HG02981 (cell line): ENCODE results near the gene GRK3.
A peak's percentile ranks its signal among the peaks of the same experiment; 100 is the strongest.
"Not testable (repeated sequence)": the region's sequence is repeated elsewhere in the genome, so short reads cannot be mapped to it uniquely, and the experiment has no call there.

Experiments
- ATAC-seq: cut with Tn5 transposase; IDR thresholded peaks from one replicate; pipeline ENCODE4 v1.9.1; 2021; ENCODE audit warnings: mild to moderate bottlenecking, moderate library complexity; ENCODE audit not compliant: unreplicated experiment

Gene GRK3

GRCh38 chr22:25564320-25564978, at the start of gene GRK3:
Gene GRK3, plus strand, starts transcription at chr22:25564675. Its CDS starts 366 bp downstream, at chr22:25565041.
- peak; percentile 51 for ATAC-seq

DNA sequence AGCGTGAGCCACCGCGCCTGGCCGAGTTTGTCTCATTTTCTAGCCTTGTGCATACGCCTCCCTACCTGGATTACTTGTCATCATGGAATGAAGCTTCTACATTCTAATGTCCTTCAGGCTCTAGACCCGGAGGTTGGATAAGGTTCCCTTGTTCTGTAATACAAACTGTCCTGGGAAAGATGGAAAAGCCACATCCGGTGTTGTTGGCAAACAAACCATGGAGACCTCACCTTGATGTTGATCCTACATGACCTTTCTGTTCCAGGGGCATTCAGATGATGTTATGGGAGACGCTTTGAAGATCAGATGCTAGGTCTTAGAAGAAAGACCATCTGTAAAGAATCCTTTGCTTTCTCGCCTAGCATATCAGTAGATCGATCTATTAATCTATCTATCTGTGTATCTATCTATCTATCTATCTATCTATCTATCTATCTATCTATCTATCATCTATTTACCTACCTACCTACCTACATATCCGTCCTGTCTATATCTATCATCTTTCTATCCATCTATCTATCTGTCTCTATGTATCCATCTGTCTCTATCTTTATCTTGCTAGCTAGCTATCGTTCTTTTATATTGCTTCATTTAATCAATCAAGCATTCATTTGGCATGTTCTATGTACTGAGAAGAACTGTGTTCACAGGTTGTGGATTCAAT, 46.3 kb upstream of the GRK3 start:
- ATAC-seq, result no peak

GRCh38 chr22:25525376-25525775, 39.1 kb upstream of the GRK3 start:
- no peak for ATAC-seq

DNA sequence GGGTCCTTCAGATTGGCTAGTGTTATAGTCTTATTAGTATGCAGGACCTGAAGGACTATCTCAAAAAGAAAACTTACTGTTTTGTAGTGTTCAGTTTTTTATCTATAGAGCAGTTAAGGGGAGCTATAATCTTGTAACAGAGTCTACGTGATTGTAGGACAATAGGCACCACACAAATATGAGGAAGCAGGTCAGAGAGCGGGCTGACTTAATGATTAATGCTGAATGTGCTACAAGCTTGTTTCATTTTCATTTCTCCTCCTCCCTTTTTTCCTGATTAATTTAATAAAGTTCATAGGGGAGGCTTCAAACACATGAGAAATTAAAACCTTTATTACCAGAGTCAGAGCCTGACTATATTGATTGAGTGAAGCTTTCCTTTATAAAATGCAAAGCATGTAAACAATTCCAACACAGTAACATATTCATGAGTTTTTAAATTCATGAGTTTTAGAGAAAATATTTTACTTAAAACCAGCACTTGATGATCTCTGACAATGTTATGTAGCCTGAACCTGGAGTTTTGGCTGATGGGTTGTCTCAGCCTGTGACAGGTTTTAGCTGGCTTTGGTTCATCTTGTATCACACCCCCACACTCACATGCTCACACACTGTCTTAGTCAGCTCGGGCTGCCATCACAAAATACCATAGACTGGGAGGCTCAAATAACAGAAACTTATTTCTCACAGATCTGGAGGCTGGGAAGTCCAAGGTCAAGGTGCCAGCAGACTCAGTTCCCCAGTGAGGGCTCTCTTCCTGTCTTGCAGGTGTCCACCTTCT, 38.5 kb upstream of the GRK3 start:
- ATAC-seq, result not testable (repeated sequence)

GRCh38 chr22:25527016-25527415, 37.5 kb upstream of the GRK3 start:
- ATAC-seq, result not testable (repeated sequence)

DNA sequence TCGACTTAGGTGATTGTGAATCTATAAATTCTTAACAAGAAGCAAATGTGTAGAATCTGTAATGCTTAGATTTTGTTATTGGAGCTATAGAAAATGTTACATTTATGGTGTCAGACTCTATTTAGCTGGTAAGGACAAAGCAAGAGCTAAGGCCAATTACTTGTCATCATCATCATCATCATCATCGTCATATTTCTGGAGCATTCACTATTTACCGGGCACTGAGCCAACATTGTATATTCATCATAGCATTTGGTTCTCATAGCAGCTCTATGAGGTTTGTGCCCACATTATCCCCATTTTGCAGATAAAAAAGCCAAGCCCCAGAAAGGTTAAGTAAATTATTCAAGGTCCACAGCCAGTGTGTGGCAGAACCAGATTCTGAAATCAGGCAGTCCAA, 36.4 kb upstream of the GRK3 start:
- ATAC-seq, result not testable (repeated sequence)

DNA sequence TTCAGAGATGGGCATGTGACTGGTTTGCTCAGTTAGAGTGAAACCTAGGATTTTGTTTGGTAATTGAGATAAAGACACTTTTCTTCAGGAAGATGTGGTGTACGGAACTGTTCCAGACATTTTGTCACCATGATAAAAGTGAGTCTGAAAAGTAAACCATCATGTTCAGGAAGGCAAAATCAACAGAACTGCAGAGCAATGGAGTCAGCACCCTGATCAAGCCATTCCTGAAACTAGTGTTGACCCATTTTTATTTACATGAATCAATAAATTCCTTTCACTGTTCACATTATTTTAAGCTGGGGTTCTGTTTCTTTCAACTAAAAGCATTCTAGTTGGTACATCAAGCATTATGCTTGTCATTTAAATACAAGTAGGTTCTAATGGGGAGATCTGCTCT, 35.4 kb upstream of the GRK3 start:
- ATAC-seq, result not testable (repeated sequence)

GRCh38 chr22:25529541-25530137, 34.8 kb upstream of the GRK3 start:
- ATAC-seq, result not testable (repeated sequence)

GRCh38 chr22:25531677-25532076, 32.8 kb upstream of the GRK3 start:
- ATAC-seq, result not testable (repeated sequence)

GRCh38 chr22:25534724-25535123, 29.8 kb upstream of the GRK3 start:
- no peak for ATAC-seq

GRCh38 chr22:25536589-25536988, 27.9 kb upstream of the GRK3 start:
- ATAC-seq, result no peak

GRCh38 chr22:25540166-25540907, 24.1 kb upstream of the GRK3 start:
- ATAC-seq, result no peak

GRCh38 chr22:25540908-25541660, 23.4 kb upstream of the GRK3 start:
- ATAC-seq, result no peak

DNA sequence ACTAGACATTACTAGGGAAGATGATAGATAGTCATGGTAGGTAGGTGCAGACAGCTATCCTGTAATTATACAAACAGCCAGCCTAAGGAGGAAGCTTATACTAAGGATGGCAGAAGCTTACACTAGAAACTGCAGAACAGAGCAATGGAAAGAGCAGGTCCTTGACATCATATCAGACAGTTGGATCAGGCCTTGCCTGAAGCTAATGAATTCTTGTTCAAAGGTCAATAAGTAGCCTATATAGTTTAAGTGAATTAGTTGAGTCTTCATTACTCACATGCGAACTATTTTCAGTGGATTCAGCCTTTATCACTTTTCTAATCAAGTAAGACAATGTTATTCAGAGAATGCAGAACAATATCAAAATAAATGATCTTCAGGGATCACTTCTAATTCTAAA, 22.3 kb upstream of the GRK3 start:
- no peak for ATAC-seq

- ATAC-seq, result no peak
These were observed 21.6 kb upstream of the GRK3 start for GRCh38 chr22:25542720-25543402.

DNA sequence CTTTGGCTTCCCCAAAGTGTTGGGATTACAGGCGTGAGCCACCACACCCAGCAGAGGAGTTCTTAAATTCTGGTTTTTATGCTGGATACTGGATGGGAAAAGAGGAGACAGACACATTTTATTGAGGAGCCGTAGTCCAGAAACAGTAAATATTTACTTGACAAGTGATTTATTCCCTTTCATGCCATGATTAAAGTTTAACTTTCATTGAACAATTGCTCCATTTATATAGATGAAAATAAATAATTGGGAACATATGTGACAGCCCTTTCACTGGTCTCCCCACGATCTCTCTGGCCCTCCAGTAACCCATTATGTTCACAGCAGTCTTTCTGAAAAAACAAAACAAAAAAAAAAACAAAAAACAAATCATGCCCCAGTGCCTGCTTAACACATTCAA, 19.3 kb upstream of the GRK3 start:
- ATAC-seq, result no peak

- ATAC-seq, result no peak
These were observed 18.8 kb upstream of the GRK3 start for GRCh38 chr22:25545672-25546071.

GRCh38 chr22:25546242-25546641, 18.2 kb upstream of the GRK3 start:
- no peak for ATAC-seq

- ATAC-seq, result no peak
These were observed 17.7 kb upstream of the GRK3 start for GRCh38 chr22:25546751-25547150.
